ENCODE measurements around the gene RNF168. TPM values are rescaled to one million over a fixed set of nuclear protein-coding genes. Genes with fewer than 3 reads are reported as not detected.

The RNF168 gene
- total RNA-seq, 1 experiment from 2014 or later: 25.1 TPM

- Histone ChIP-seq H3K27me3 (ENCODE audit: insufficient read depth, low read length) (no peaks in the 10 kb centered on the region), H3K4me1 (ENCODE audit: control insufficient read depth in 1 of 2, insufficient read depth in 2 of 2, low read length in 2 of 2) (peaks cover 4 to 18% of the 10 kb centered on the region in 2 experiments; a peak in 3 of 4 replicates), H2AFZ (ENCODE audit: low read depth, low read length, poor library complexity, severe bottlenecking) (no peak overlapping the region), H3K4me2 (ENCODE audit: low read length) (peak overlapping the region; percentile 82), H3K9me3 (ENCODE audit: control insufficient read depth in 1 of 2, insufficient read depth in 1 of 2, low read depth in 1 of 2, low read length in 2 of 2) (no peaks in the 10 kb centered on the region), H3K36me3 (ENCODE audit: control insufficient read depth in 1 of 2, insufficient read depth in 2 of 2, low read length in 2 of 2) (peaks cover 0 to 15% of the 10 kb centered on the region in 2 experiments; a peak in 1 of 4 replicates), H3K4me3 (replicated peaks in 1 of 2; ENCODE audit: low read depth in 1 of 2, low read length in 2 of 2) (peak overlapping the region; percentile 80 to 83), H4K20me1 (ENCODE audit: insufficient read depth) (peaks cover 6% of the 10 kb centered on the region; the same call in 1 of the 2 replicates), H3K27ac (ENCODE audit: low read depth, low read length) (peak overlapping the region; percentile 91; the same call in 1 of the 2 replicates), H3K9me2 (ENCODE audit: insufficient read depth) (no peaks in the 10 kb centered on the region), H3K9ac (ENCODE audit: low read length) (peak overlapping the region; percentile 99), H3K79me2 (ENCODE audit: insufficient read depth, low read length) (peaks cover 70% of the 10 kb centered on the region)
- TF ChIP-seq ZBTB33 (IDR thresholded peaks at IDR 0.05; ENCODE audit: extremely low read depth, insufficient replicate concordance, low read length): no peak
- TF ChIP-seq CBX3 (IDR thresholded peaks at IDR 0.05; ENCODE audit: low read depth): no peak
- TF ChIP-seq FOSL1 (IDR thresholded peaks at IDR 0.05; ENCODE audit: low read depth): no peak
- ChIA-PET POLR2A (interaction anchor here (1.1 kb wide), 1 partner anchor 184 kb away, joined by 6 read pairs; no protein-coding TSS in a partner anchor), CTCF (interaction anchor here (0.6 kb wide), 1 partner anchor 27 kb away, joined by 3 read pairs; no protein-coding TSS in a partner anchor), RAD21 (ENCODE audit: low non-redundant PET in 1 of 2, low total read pairs in 2 of 2, uncharacterized antibody in 2 of 2, unreplicated experiment in 2 of 2) (no interaction called here)
- ATAC-seq: no peak
- BruUV-seq (replicated peaks): no TSS peak
- intact Hi-C loops (cut with micrococcal nuclease): loop anchor here (5.0 to 10.0 kb wide), 2 partner anchors 164 to 187 kb away; partner anchors contain the start of genes DYNLT2B and TM4SF19
- no peak for DNase-seq (ENCODE audit: low read depth, low spot score)
Observed at GRCh38 chr3:196501316-196502044, 2.1 kb downstream of the RNF168 start.
